ENCODE results near the gene OR51B4. TPM values are rescaled to one million over a fixed set of nuclear protein-coding genes. Genes with fewer than 3 reads are reported as not detected.

Gene OR51B4
- total and polyA plus RNA-seq, 2 experiments from 2014 or later: not detected

- no peaks in the 10 kb centered on the region for H3K9me3 Mint-ChIP-seq
- Histone ChIP-seq H2AFZ (no peak overlapping the region), H3K79me2 (replicated peaks; ENCODE audit: insufficient read depth) (no peaks in the 10 kb centered on the region), H3K4me3 (no peak overlapping the region), H3K9me2 (ENCODE audit: insufficient read depth) (no peaks in the 10 kb centered on the region), H3F3A (replicated peaks; ENCODE audit: low read depth) (no peaks in the 10 kb centered on the region), H3K4me2 (no peak overlapping the region), H3K27ac (ENCODE audit: low read depth) (no peak overlapping the region), H3K36me3 (ENCODE audit: insufficient read depth) (no peaks in the 10 kb centered on the region), H3K27me3 (ENCODE audit: insufficient read depth) (no peaks in the 10 kb centered on the region), H3K4me1 (ENCODE audit: insufficient read depth) (no peaks in the 10 kb centered on the region), H4K20me1 (replicated peaks; ENCODE audit: insufficient read depth) (no peaks in the 10 kb centered on the region)
- peaks cover 10% of the 10 kb centered on the region for H3K4me1 Mint-ChIP-seq
- ATAC-seq (no peak), DNase-seq (ENCODE audit: low spot score) (no peak)
- no peak overlapping the region for H3K4me3 Mint-ChIP-seq
- H3K27ac Mint-ChIP-seq: no peak overlapping the region
- H3K36me3 Mint-ChIP-seq (ENCODE audit: low read depth): no peaks in the 10 kb centered on the region
- H3K27me3 Mint-ChIP-seq (ENCODE audit: insufficient read depth, low read depth, poor library complexity): peaks cover 1% of the 10 kb centered on the region
- TF ChIP-seq EZH2phosphoT487 (IDR thresholded peaks at IDR 0.05; ENCODE audit: unreplicated experiment): no peak
- no peak for TF ChIP-seq JUNB (IDR thresholded peaks at IDR 0.05; ENCODE audit: unreplicated experiment)
- TF ChIP-seq CREB1 (CRISPR knock-in tag; IDR thresholded peaks at IDR 0.05; ENCODE audit: low read depth): no peak
- TF ChIP-seq REST (IDR thresholded peaks at IDR 0.05; ENCODE audit: unreplicated experiment): no peak
- TF ChIP-seq STAT1 (IDR thresholded peaks at IDR 0.05; ENCODE audit: unreplicated experiment): no peak
- no peak for TF ChIP-seq ZNF331 (CRISPR knock-in tag; IDR thresholded peaks at IDR 0.05; ENCODE audit: low read depth)
- TF ChIP-seq EZH2 (IDR thresholded peaks at IDR 0.05; ENCODE audit: low read depth, unreplicated experiment): no peak
- no peak for TF ChIP-seq ZNF114 (CRISPR knock-in tag; IDR thresholded peaks at IDR 0.05)
- TF ChIP-seq CTCF (conservative IDR thresholded peaks at IDR 0.05; ENCODE audit: low read depth in 2 of 2): no peak
- TF ChIP-seq NANOG (IDR thresholded peaks at IDR 0.05; ENCODE audit: borderline replicate concordance): no peak
- TF ChIP-seq POLR2AphosphoS5 (IDR thresholded peaks at IDR 0.05; ENCODE audit: low read depth): no peak
- TF ChIP-seq ETS1 (IDR thresholded peaks at IDR 0.05): no peak
- no peak for TF ChIP-seq ZNF462 (CRISPR knock-in tag; IDR thresholded peaks at IDR 0.05)
These were observed 25.0 kb downstream of the OR51B4 start for GRCh38 chr11:5276697-5277096.
